ENCODE results near the gene KCNS3.

Gene KCNS3

DNA sequence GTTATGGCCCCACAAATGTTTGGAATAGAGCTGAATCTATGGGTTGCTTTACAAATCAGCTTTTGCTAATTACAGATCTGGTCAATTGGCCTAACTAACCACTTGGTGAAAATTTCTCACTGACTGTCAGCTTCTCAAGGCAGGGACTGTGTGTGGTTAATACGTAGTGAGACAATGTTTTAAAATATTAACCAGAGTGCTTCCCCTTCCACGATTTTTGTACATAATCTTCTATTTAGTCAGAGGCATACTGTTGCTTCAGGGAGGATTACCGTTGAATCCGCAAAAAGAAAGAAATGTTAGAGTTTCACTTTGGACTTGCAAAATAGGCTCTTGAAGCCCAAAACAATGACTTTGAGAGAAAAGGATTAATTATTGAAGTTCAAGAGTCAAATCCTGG lies 14.9 kb upstream of the KCNS3 start:
- ATAC-seq (ENCODE audit: low read depth) (no peak), DNase-seq (ENCODE audit: low spot score) (no peak)
- Histone ChIP-seq H3K27ac (ENCODE audit: poor library complexity, severe bottlenecking) (no peak overlapping the region), H3K36me3 (ENCODE audit: low read depth) (no peaks in the 10 kb centered on the region), H3K4me1 (ENCODE audit: insufficient read depth, poor library complexity, severe bottlenecking) (no peaks in the 10 kb centered on the region), H3K9me3 (ENCODE audit: severe bottlenecking) (no peaks in the 10 kb centered on the region), H3K27me3 (ENCODE audit: insufficient read depth, poor library complexity, severe bottlenecking) (no peaks in the 10 kb centered on the region), H3K4me3 (ENCODE audit: severe bottlenecking) (no peak overlapping the region)
- TF ChIP-seq, protein P1, sequence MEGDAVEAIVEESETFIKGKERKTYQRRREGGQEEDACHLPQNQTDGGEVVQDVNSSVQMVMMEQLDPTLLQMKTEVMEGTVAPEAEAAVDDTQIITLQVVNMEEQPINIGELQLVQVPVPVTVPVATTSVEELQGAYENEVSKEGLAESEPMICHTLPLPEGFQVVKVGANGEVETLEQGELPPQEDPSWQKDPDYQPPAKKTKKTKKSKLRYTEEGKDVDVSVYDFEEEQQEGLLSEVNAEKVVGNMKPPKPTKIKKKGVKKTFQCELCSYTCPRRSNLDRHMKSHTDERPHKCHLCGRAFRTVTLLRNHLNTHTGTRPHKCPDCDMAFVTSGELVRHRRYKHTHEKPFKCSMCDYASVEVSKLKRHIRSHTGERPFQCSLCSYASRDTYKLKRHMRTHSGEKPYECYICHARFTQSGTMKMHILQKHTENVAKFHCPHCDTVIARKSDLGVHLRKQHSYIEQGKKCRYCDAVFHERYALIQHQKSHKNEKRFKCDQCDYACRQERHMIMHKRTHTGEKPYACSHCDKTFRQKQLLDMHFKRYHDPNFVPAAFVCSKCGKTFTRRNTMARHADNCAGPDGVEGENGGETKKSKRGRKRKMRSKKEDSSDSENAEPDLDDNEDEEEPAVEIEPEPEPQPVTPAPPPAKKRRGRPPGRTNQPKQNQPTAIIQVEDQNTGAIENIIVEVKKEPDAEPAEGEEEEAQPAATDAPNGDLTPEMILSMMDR (IDR thresholded peaks at IDR 0.05; ENCODE audit: poor library complexity, severe bottlenecking): no peak

DNA sequence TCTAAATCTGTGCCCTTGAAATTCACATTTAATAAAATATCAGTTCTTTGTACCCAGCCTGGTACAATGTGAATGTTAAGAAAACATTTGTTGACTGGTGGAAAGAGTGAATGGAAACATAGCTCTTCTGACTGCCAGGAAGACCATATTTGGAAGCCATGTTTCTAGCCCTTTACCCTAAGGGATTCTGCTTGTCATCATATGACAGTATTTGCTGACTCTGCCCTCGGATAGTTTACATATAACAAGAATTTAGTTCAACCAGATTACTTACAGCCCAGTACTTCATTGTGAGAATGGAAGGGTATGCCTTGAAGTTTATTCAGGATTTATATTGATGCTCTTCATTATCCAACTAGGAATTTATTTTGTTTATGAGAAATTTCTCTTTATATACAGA lies 13.8 kb upstream of the KCNS3 start:
- TF ChIP-seq, protein P1 (IDR thresholded peaks at IDR 0.05; ENCODE audit: poor library complexity, severe bottlenecking): no peak
- no peaks in the 10 kb centered on the region for H3K4me1 ChIP-seq (ENCODE audit: insufficient read depth, poor library complexity, severe bottlenecking)
- no peak overlapping the region for H3K27ac ChIP-seq (ENCODE audit: poor library complexity, severe bottlenecking)
- no peaks in the 10 kb centered on the region for H3K27me3 ChIP-seq (ENCODE audit: insufficient read depth, poor library complexity, severe bottlenecking)
- DNase-seq (ENCODE audit: low spot score) (no peak), ATAC-seq (ENCODE audit: low read depth) (no peak)
- H3K4me3 ChIP-seq (ENCODE audit: severe bottlenecking): no peak overlapping the region
- H3K36me3 ChIP-seq (ENCODE audit: low read depth): no peaks in the 10 kb centered on the region
- no peaks in the 10 kb centered on the region for H3K9me3 ChIP-seq (ENCODE audit: severe bottlenecking)

DNA sequence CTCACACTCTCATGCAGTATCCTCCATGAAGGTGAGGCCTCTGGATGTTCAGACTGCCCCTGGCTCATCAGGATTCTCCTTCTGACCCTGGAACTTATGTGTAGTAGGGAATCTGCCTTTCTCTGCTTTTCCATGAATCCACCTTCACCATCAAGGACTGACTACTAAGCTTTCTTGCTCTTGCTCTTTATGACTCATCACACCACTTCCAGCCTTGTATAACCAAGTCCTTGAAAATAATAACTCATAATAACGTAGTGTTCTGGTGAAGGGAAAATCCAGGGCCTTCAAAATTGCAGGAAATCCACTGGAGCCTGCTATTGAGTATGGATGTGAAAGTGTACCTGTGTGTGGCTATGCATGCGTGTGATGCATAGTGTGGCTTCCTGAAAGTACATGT lies 11.3 kb upstream of the KCNS3 start:
- Histone ChIP-seq H3K27me3 (ENCODE audit: insufficient read depth, poor library complexity, severe bottlenecking) (no peaks in the 10 kb centered on the region), H3K27ac (ENCODE audit: poor library complexity, severe bottlenecking) (no peak overlapping the region), H3K9me3 (ENCODE audit: severe bottlenecking) (no peaks in the 10 kb centered on the region), H3K4me1 (ENCODE audit: insufficient read depth, poor library complexity, severe bottlenecking) (no peaks in the 10 kb centered on the region), H3K4me3 (ENCODE audit: severe bottlenecking) (no peak overlapping the region), H3K36me3 (ENCODE audit: low read depth) (no peaks in the 10 kb centered on the region)
- no peak for DNase-seq (ENCODE audit: low spot score)
- TF ChIP-seq, protein P1 (IDR thresholded peaks at IDR 0.05; ENCODE audit: poor library complexity, severe bottlenecking): no peak
- ATAC-seq (ENCODE audit: low read depth): no peak

DNA sequence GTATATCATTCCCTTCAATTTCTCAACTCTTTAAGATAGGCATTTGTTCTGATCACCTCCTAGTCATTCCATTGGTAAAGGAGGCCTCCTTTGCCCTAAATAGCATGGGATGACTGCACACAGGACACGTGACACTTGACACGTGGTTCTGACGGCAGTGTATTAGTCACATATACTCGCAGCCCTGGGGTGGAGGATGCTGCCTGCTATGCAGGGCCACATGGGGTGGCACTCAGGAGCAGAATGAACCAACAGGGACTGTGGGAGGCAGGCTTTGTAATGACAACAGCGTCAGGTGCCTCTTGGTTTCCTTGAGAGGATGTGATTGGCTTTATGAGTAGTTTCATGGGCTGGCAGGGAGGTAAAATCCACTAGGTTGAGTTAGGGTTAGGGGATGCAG lies 9.3 kb upstream of the KCNS3 start:
- H3K4me1 ChIP-seq (ENCODE audit: insufficient read depth, poor library complexity, severe bottlenecking): no peaks in the 10 kb centered on the region
- TF ChIP-seq, protein P1 (IDR thresholded peaks at IDR 0.05; ENCODE audit: poor library complexity, severe bottlenecking): no peak
- H3K27me3 ChIP-seq (ENCODE audit: insufficient read depth, poor library complexity, severe bottlenecking): no peaks in the 10 kb centered on the region
- H3K4me3 ChIP-seq (ENCODE audit: severe bottlenecking): no peak overlapping the region
- no peak overlapping the region for H3K27ac ChIP-seq (ENCODE audit: poor library complexity, severe bottlenecking)
- peak; percentile 44; the same call in 2 of the 3 replicates for ATAC-seq (ENCODE audit: low read depth)
- H3K9me3 ChIP-seq (ENCODE audit: severe bottlenecking): no peaks in the 10 kb centered on the region
- H3K36me3 ChIP-seq (ENCODE audit: low read depth): no peaks in the 10 kb centered on the region
- no peak for DNase-seq (ENCODE audit: low spot score)

DNA sequence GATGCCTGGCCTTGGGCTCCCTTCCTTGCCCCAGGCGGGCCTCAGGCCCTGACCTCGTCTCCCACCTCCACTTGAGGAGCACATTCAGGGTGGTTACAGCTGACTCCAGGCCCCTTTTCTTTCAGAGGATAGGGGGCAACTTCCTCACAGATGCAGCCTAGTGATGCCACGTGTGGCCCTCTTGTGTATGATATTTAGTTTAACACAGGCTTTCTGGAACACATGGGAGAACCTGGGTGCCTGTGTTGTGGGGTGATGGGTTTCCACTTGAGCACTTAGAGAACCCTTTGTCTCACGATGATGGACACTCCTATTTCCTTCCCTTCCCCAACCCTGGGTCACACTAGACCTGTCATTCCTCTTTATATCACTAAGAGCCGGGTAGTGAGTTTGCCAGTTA lies 6.8 kb upstream of the KCNS3 start:
- no peak for ATAC-seq (ENCODE audit: low read depth)
- Histone ChIP-seq H3K9me3 (ENCODE audit: severe bottlenecking) (no peaks in the 10 kb centered on the region), H3K27ac (ENCODE audit: poor library complexity, severe bottlenecking) (no peak overlapping the region), H3K4me1 (ENCODE audit: insufficient read depth, poor library complexity, severe bottlenecking) (no peaks in the 10 kb centered on the region), H3K36me3 (ENCODE audit: low read depth) (no peaks in the 10 kb centered on the region), H3K27me3 (ENCODE audit: insufficient read depth, poor library complexity, severe bottlenecking) (peaks cover 2% of the 10 kb centered on the region), H3K4me3 (ENCODE audit: severe bottlenecking) (no peak overlapping the region)
- DNase-seq (ENCODE audit: low spot score): no peak
- TF ChIP-seq, protein P1 (IDR thresholded peaks at IDR 0.05; ENCODE audit: poor library complexity, severe bottlenecking): no peak

Data from RWPE2 (cell line).